Ammon's horn (tissue), 1 donor: Measurements from ENCODE around the gene GINS2.

ENCODE experiments used
- DNase-seq: peaks from one replicate; pipeline ENCODE4 v3.0.0-alpha.2; 2016; ENCODE audit warnings: low spot score

Gene GINS2

GRCh38 chr16:85654251-85655095 is 34.3 kb downstream of the GINS2 start:
- no peak for DNase-seq

GRCh38 chr16:85653290-85653891 is 35.4 kb downstream of the GINS2 start:
- peak; percentile 41 for DNase-seq

- peak; percentile 74 for DNase-seq
These were observed 36.1 kb downstream of the GINS2 start for GRCh38 chr16:85652431-85653221.

- DNase-seq: no peak
These were observed 36.9 kb downstream of the GINS2 start for GRCh38 chr16:85651629-85652430.

GRCh38 chr16:85650844-85651628 is 37.7 kb downstream of the GINS2 start:
- peak; percentile 60 for DNase-seq

- no peak for DNase-seq
These were observed 38.5 kb downstream of the GINS2 start for GRCh38 chr16:85650135-85650843.

- no peak for DNase-seq
These were observed 39.2 kb downstream of the GINS2 start for GRCh38 chr16:85649411-85650134.

- DNase-seq: no peak
These were observed 39.9 kb downstream of the GINS2 start for GRCh38 chr16:85648805-85649204.

GRCh38 chr16:85648070-85648714 is 40.6 kb downstream of the GINS2 start:
- DNase-seq: no peak

- no peak for DNase-seq
These were observed 41.8 kb downstream of the GINS2 start for GRCh38 chr16:85646976-85647375.

GRCh38 chr16:85646358-85646907 is 42.3 kb downstream of the GINS2 start:
- DNase-seq: no peak

GRCh38 chr16:85645021-85645589 is 43.6 kb downstream of the GINS2 start:
- DNase-seq: no peak

GRCh38 chr16:85644093-85644712 is 44.6 kb downstream of the GINS2 start:
- no peak for DNase-seq

GRCh38 chr16:85643631-85644030 is 45.1 kb downstream of the GINS2 start:
- no peak for DNase-seq

GRCh38 chr16:85642762-85643358 is 45.9 kb downstream of the GINS2 start:
- no peak for DNase-seq

- no peak for DNase-seq
These were observed 47.0 kb downstream of the GINS2 start for GRCh38 chr16:85641776-85642176.

- DNase-seq: no peak
These were observed 47.4 kb downstream of the GINS2 start for GRCh38 chr16:85641305-85641704.

GRCh38 chr16:85640585-85640984 is 48.2 kb downstream of the GINS2 start:
- DNase-seq: no peak
